Measurements from ENCODE around the gene USP11. TPM values are rescaled to one million over a fixed set of nuclear protein-coding genes. Genes with fewer than 3 reads are reported as not detected.

USP11 gene
- total and polyA plus RNA-seq, 2 of the 4 experiments (the other 2 are of a cell fraction), result 33.5 to 59.7 TPM

- H3K18ac ChIP-seq (ENCODE audit: low read depth, low read length), result no peak overlapping the region
- H3K4me2 ChIP-seq (ENCODE audit: low read depth, low read length), result no peak overlapping the region
- no peak for DNase-seq
- peaks cover 5% of the 10 kb centered on the region; the same call in 1 of the 2 replicates for H3K4me1 ChIP-seq (ENCODE audit: control insufficient read depth, insufficient read depth, low read length)
- TF ChIP-seq FOS (IDR thresholded peaks at IDR 0.05; ENCODE audit: low read depth, low read length), result no peak
- TF ChIP-seq NFE2L2 (IDR thresholded peaks at IDR 0.05; ENCODE audit: low read depth, low read length), result no peak
- TF ChIP-seq RFX5 (IDR thresholded peaks at IDR 0.05; ENCODE audit: low read depth, low read length), result no peak
- TF ChIP-seq RCOR1 (IDR thresholded peaks at IDR 0.05; ENCODE audit: insufficient replicate concordance, low read length), result no peak
- TF ChIP-seq MAFK (IDR thresholded peaks at IDR 0.05; ENCODE audit: low read depth, low read length), result no peak
- no peak for TF ChIP-seq BHLHE40 (IDR thresholded peaks at IDR 0.05; ENCODE audit: low read depth, low read length)
- no peak for TF ChIP-seq CTCF (conservative IDR thresholded peaks at IDR 0.05; ENCODE audit: low read depth, low read length)
- no peak for TF ChIP-seq MAZ (IDR thresholded peaks at IDR 0.05; ENCODE audit: borderline replicate concordance, low read depth, low read length)
- TF ChIP-seq, protein P1, sequence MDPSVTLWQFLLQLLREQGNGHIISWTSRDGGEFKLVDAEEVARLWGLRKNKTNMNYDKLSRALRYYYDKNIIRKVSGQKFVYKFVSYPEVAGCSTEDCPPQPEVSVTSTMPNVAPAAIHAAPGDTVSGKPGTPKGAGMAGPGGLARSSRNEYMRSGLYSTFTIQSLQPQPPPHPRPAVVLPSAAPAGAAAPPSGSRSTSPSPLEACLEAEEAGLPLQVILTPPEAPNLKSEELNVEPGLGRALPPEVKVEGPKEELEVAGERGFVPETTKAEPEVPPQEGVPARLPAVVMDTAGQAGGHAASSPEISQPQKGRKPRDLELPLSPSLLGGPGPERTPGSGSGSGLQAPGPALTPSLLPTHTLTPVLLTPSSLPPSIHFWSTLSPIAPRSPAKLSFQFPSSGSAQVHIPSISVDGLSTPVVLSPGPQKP (IDR thresholded peaks at IDR 0.05; ENCODE audit: borderline replicate concordance, low read depth, low read length), result no peak
- H3K27me3 ChIP-seq (ENCODE audit: control insufficient read depth, insufficient read depth, low read length), result peaks cover 3% of the 10 kb centered on the region; the same call in 1 of the 2 replicates
- H3K4me3 ChIP-seq (ENCODE audit: insufficient read depth, low read depth, low read length), result no peak overlapping the region
- H4K8ac ChIP-seq (ENCODE audit: low read depth in 2 of 2, low read length in 2 of 2), result no peak overlapping the region
- H3K14ac ChIP-seq (replicated peaks; ENCODE audit: low read depth, low read length), result no peak overlapping the region
- CTCF ChIA-PET, result no interaction called here
- H3K9me1 ChIP-seq (ENCODE audit: insufficient read depth, low read length), result peaks cover 19% of the 10 kb centered on the region
- H2BK5ac ChIP-seq (ENCODE audit: low read depth, low read length, poor library complexity, severe bottlenecking), result no peak overlapping the region
- peaks cover 48% of the 10 kb centered on the region for H4K20me1 ChIP-seq (ENCODE audit: insufficient read depth, low read length)
- H3K27ac ChIP-seq (ENCODE audit: insufficient read depth, low read length), result no peak overlapping the region
- H3K56ac ChIP-seq (ENCODE audit: extremely low read depth, insufficient read depth, low read length), result no peak overlapping the region
- H3K9ac ChIP-seq (ENCODE audit: low read depth, low read length), result no peak overlapping the region
- WGBS, 2 experiments (ENCODE audit: extremely low coverage in 2 of 2, insufficient read length in 1 of 2), result 94% methylated on average over 2 of the region's 17 CpGs; no CpG with 5 or more reads in 1 of the 2 experiments
- no peak overlapping the region for H2BK20ac ChIP-seq (ENCODE audit: low read depth, low read length)
- H3K36me3 ChIP-seq (ENCODE audit: control insufficient read depth, insufficient read depth, low read length), result peaks cover 54% of the 10 kb centered on the region
- H2AK9ac ChIP-seq (replicated peaks; ENCODE audit: low read depth, low read length, poor library complexity), result no peak overlapping the region
- no peak overlapping the region for H3K23ac ChIP-seq (ENCODE audit: low read depth, low read length)
- H3K4ac ChIP-seq (ENCODE audit: low read depth, low read length), result no peak overlapping the region
- H4K91ac ChIP-seq (ENCODE audit: insufficient read depth, low read depth, low read length), result no peak overlapping the region
- BruUV-seq (replicated peaks), result no TSS peak
- H2BK15ac ChIP-seq (ENCODE audit: low read depth, low read length), result no peak overlapping the region
- intact Hi-C loops (cut with micrococcal nuclease), result no loop called here
- peaks cover 0 to 21% of the 10 kb centered on the region in 2 experiments; a peak in 2 of 4 replicates for H3K79me1 ChIP-seq (ENCODE audit: low read depth in 1 of 2, low read length in 2 of 2)
- no peak overlapping the region for H2AFZ ChIP-seq (replicated peaks; ENCODE audit: low read length, poor library complexity)
- dilution Hi-C loops (cut with HindIII; ENCODE audit: low sequenced_read_pairs, unreplicated experiment), result no loop called here
- H3K9me3 ChIP-seq (ENCODE audit: control insufficient read depth, insufficient read depth, low read length), result no peaks in the 10 kb centered on the region
- in situ Hi-C loops (cut with MboI; ENCODE audit: low sequenced_read_pairs), result loop anchor here (25.0 kb wide), 1 partner anchor 413 kb away; the partner anchor contains the start of gene CFP
- no peak overlapping the region for H4K5ac ChIP-seq (ENCODE audit: low read depth, low read length)
- H2BK120ac ChIP-seq (ENCODE audit: low read depth, low read length), result no peak overlapping the region
- POLR2A ChIA-PET (ENCODE audit: unreplicated experiment), result no interaction called here
- no peak for ATAC-seq (ENCODE audit: low read depth)
- no peak overlapping the region for H2AK5ac ChIP-seq (ENCODE audit: low read depth, low read length)
Measured at GRCh38 chrX:47224266-47224895, 8.4 kb upstream of the USP11 start.

Data from IMR-90 (cell line).